SU-DHL-6 (cell line): ENCODE measurements around the gene DNAH14.
"Not testable (repeated sequence)": the region's sequence is repeated elsewhere in the genome, so short reads cannot be mapped to it uniquely, and the experiment has no call there.

Experiments
- H2AFZ ChIP-seq: fragments of 200-600 bp; sonication (generic); 2 replicates; pipeline ENCODE4 v1.6.1; 2014; ENCODE audit warnings: low read depth, mild to moderate bottlenecking, moderate library complexity, mixed read lengths, antibody characterized with exemption, low read length; ENCODE audit not compliant: severe bottlenecking
- H3F3A ChIP-seq: fragments of 200-600 bp; shearing (Covaris generic); 2 replicates; pipeline ENCODE4 v1.6.0; 2016; ENCODE audit warnings: antibody characterized with exemption, mild to moderate bottlenecking; ENCODE audit not compliant: insufficient read depth
- H3K27ac ChIP-seq: fragments of 200-600 bp; sonication (generic); 2 replicates; pipeline ENCODE4 v1.5.1; 2016; ENCODE audit warnings: low read depth, mild to moderate bottlenecking, low read length, moderate library complexity, mixed read lengths
- H3K27me3 ChIP-seq: fragments of 200-600 bp; sonication (generic), shearing (Covaris generic); 2 replicates; pipeline ENCODE4 v1.6.0; 2014; ENCODE audit warnings: mild to moderate bottlenecking, low read length
- H3K36me3 ChIP-seq: fragments of 200-600 bp; sonication (generic); 2 replicates; pipeline ENCODE4 v1.6.1; 2014; ENCODE audit warnings: mild to moderate bottlenecking, low read length, mixed read lengths
- H3K4me2 ChIP-seq: fragments of 300-600, 200-600 bp; shearing (Covaris generic), sonication (generic); 2 replicates; pipeline ENCODE4 v1.6.0; 2014; ENCODE audit warnings: low read length, low read depth, mild to moderate bottlenecking; ENCODE audit not compliant: poor library complexity, severe bottlenecking
- H3K4me3 ChIP-seq: fragments of 200-600 bp; sonication (generic); 2 replicates; pipeline ENCODE4 v1.5.1; 2014; ENCODE audit warnings: antibody characterized with exemption, low read length, mild to moderate bottlenecking, mixed read lengths; ENCODE audit not compliant: insufficient read depth, poor library complexity, severe bottlenecking
- H3K79me2 ChIP-seq: fragments of 200-600 bp; sonication (generic); 2 replicates; pipeline ENCODE4 v1.6.1; 2014; ENCODE audit warnings: mild to moderate bottlenecking, low read length, moderate library complexity; ENCODE audit not compliant: insufficient read depth
- H3K9ac ChIP-seq: fragments of 200-600 bp; sonication (generic); 2 replicates; pipeline ENCODE4 v1.7.0; 2014; ENCODE audit warnings: mild to moderate bottlenecking, low read length
- H3K9me2 ChIP-seq: fragments of 200-600 bp; sonication (generic); replicated peaks from 2 replicates; pipeline ENCODE4 v1.6.1; 2014; ENCODE audit warnings: low read length; ENCODE audit not compliant: insufficient read depth
- H3K9me3 ChIP-seq: fragments of 200-600 bp; sonication (generic); 2 replicates; pipeline ENCODE4 v1.6.1; 2014; ENCODE audit warnings: low read length, mixed read lengths; ENCODE audit not compliant: insufficient read depth
- H4K20me1 ChIP-seq: fragments of 200-600 bp; sonication (generic); 2 replicates; pipeline ENCODE4 v1.6.1; 2014; ENCODE audit warnings: low read depth, mild to moderate bottlenecking, antibody characterized with exemption, low read length, moderate library complexity, mixed read lengths
- EZH2phosphoT487 ChIP-seq: fragments of 200-600 bp; sonication (generic), shearing (Covaris generic); conservative IDR thresholded peaks from 2 replicates; pipeline ENCODE4 v1.6.1; 2018; ENCODE audit warnings: mild to moderate bottlenecking, antibody characterized with exemption, low read length, moderate library complexity, mixed read lengths
- TF ChIP-seq, protein P1 (sequence below): fragments of 200-600 bp; sonication (generic); IDR thresholded peaks from one replicate; pipeline ENCODE4 v1.5.1; 2017; ENCODE audit warnings: antibody characterized with exemption, mild to moderate bottlenecking, low read length, moderate library complexity; ENCODE audit not compliant: insufficient read depth, poor library complexity, severe bottlenecking

DNAH14 gene

DNA sequence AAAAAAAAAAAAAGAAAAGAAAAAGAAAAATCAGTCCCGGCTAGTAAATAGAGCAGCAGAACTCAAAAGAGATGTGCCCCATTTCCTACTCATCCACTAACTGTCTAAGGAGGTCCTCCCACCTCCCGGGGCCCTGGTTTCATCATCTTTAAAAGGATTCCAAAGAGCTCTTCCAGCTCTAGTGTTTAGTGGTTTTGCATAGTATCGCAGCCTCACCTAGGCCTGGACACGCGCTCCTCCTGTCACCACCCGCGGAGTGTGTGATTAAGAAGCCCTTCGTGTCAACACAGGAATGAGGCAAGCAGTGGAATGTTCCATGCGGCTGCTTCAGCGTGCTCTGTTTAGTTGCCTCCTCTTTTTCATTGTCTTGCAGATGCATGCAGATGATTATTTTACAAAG, 449.4 kb downstream of the DNAH14 start:
- no peaks in the 10 kb centered on the region for H3F3A ChIP-seq
- H3K27ac ChIP-seq = no peak overlapping the region
- H3K9ac ChIP-seq = no peak overlapping the region
- H3K9me2 ChIP-seq = no peaks in the 10 kb centered on the region
- no peak overlapping the region for H3K4me2 ChIP-seq
- no peaks in the 10 kb centered on the region for H3K27me3 ChIP-seq
- no peaks in the 10 kb centered on the region for H3K9me3 ChIP-seq
- H3K36me3 ChIP-seq = no peaks in the 10 kb centered on the region
- no peak for TF ChIP-seq EZH2phosphoT487
- TF ChIP-seq, protein P1, sequence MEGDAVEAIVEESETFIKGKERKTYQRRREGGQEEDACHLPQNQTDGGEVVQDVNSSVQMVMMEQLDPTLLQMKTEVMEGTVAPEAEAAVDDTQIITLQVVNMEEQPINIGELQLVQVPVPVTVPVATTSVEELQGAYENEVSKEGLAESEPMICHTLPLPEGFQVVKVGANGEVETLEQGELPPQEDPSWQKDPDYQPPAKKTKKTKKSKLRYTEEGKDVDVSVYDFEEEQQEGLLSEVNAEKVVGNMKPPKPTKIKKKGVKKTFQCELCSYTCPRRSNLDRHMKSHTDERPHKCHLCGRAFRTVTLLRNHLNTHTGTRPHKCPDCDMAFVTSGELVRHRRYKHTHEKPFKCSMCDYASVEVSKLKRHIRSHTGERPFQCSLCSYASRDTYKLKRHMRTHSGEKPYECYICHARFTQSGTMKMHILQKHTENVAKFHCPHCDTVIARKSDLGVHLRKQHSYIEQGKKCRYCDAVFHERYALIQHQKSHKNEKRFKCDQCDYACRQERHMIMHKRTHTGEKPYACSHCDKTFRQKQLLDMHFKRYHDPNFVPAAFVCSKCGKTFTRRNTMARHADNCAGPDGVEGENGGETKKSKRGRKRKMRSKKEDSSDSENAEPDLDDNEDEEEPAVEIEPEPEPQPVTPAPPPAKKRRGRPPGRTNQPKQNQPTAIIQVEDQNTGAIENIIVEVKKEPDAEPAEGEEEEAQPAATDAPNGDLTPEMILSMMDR = no peak
- no peaks in the 10 kb centered on the region for H3K79me2 ChIP-seq
- H4K20me1 ChIP-seq = no peaks in the 10 kb centered on the region
- no peak overlapping the region for H2AFZ ChIP-seq
- no peak overlapping the region for H3K4me3 ChIP-seq

DNA sequence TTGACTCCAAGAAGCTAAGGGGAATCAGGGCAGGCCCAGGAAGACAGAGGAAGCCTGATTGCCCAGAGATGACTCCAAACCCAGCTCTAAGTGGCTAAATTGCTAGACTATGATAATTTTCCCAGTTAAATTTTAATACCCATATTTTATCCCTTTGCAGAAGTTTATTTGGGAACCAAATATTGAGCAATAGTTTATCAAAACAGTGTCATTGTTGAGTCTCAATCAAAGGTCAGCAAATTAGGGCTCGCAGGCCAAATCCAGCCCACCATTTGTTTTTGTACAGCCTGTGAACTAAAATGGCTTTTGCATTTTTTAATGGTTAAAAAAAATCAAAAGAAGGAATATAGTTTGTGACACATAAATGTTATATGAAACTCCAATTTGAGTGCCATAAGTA, 451.2 kb downstream of the DNAH14 start:
- Histone ChIP-seq H4K20me1 (no peaks in the 10 kb centered on the region), H3K9me2 (no peaks in the 10 kb centered on the region), H3F3A (no peaks in the 10 kb centered on the region), H3K27ac (no peak overlapping the region), H3K4me3 (no peak overlapping the region), H3K4me2 (no peak overlapping the region), H3K27me3 (no peaks in the 10 kb centered on the region), H3K79me2 (no peaks in the 10 kb centered on the region), H3K9ac (no peak overlapping the region), H3K9me3 (no peaks in the 10 kb centered on the region), H2AFZ (no peak overlapping the region), H3K36me3 (no peaks in the 10 kb centered on the region)
- TF ChIP-seq EZH2phosphoT487 = no peak
- TF ChIP-seq, protein P1 = no peak

DNA sequence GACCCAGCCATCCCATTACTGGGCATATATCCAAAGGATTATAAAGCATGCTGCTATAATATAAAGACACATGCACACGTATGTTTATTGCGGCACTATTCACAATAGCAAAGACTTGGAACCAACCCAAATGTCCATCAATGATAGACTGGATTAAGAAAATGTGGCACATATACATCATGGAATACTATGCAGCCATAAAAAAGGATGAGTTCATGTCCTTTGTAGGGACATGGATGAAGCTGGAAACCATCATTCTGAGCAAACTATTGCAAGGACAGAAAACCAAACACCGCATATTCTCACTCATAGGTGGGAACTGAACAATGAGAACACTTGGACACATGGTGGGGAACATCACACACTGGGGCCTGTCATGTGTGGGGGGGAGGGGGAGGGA, 457.4 kb downstream of the DNAH14 start:
- not testable (repeated sequence) for H3K27ac ChIP-seq, H3K27me3 ChIP-seq, H2AFZ ChIP-seq, H3K4me2 ChIP-seq, H3K4me3 ChIP-seq, H4K20me1 ChIP-seq, H3K9me3 ChIP-seq, H3K9me2 ChIP-seq, H3F3A ChIP-seq, H3K36me3 ChIP-seq, H3K79me2 ChIP-seq, H3K9ac ChIP-seq

DNA sequence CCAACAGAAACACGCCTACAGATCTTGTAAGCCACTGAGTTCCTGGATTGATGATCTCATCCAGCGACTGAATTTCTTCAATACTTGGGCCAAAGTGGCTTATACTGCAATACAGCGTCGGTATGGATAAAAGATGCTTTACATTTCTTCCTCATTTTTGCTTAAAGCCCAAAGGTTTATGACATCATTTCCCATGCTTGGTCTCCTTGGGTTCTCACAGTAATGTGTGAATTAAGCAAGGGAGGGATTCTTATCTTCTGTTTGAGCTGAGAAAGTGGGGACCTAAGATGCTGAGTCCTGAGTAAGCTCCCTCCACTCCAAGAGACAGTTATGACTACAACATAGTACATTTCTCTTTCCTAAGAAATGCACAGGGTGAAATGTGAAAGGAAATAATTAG, 458.9 kb downstream of the DNAH14 start:
- H2AFZ ChIP-seq = no peak overlapping the region
- no peaks in the 10 kb centered on the region for H3K9me3 ChIP-seq
- no peak overlapping the region for H3K4me2 ChIP-seq
- TF ChIP-seq, protein P1 = no peak
- TF ChIP-seq EZH2phosphoT487 = no peak
- no peaks in the 10 kb centered on the region for H3K79me2 ChIP-seq
- no peak overlapping the region for H3K4me3 ChIP-seq
- H3K36me3 ChIP-seq = no peaks in the 10 kb centered on the region
- no peaks in the 10 kb centered on the region for H3F3A ChIP-seq
- no peaks in the 10 kb centered on the region for H3K9me2 ChIP-seq
- H3K27me3 ChIP-seq = no peaks in the 10 kb centered on the region
- H3K27ac ChIP-seq = no peak overlapping the region
- H3K9ac ChIP-seq = no peak overlapping the region
- H4K20me1 ChIP-seq = no peaks in the 10 kb centered on the region
